ENCODE data around the gene PHOX2B.
"Not testable (repeated sequence)": the region's sequence is repeated elsewhere in the genome, so short reads cannot be mapped to it uniquely, and the experiment has no call there.

Gene PHOX2B

GRCh38 chr4:41723286-41723685 lies 25.2 kb downstream of the PHOX2B start:
- H3K4me3 ChIP-seq (ENCODE audit: low read depth in 1 of 2, low read length in 2 of 2) = no peak overlapping the region
- no peak overlapping the region for H3K9ac ChIP-seq (ENCODE audit: low read length)
- no peak overlapping the region for H3K27ac ChIP-seq (ENCODE audit: low read depth, low read length)
- no peaks in the 10 kb centered on the region for H3K27me3 ChIP-seq (ENCODE audit: control insufficient read depth in 1 of 2, insufficient read depth in 2 of 2, low read length in 2 of 2)
- no peaks in the 10 kb centered on the region for H3K9me3 ChIP-seq (ENCODE audit: low read length)
- no peaks in the 10 kb centered on the region for H3K36me3 ChIP-seq (ENCODE audit: insufficient read depth, low read length)
- no peaks in the 10 kb centered on the region for H3K4me1 ChIP-seq (ENCODE audit: insufficient read depth, low read length)

- H3K27me3 ChIP-seq (ENCODE audit: control insufficient read depth in 1 of 2, insufficient read depth in 2 of 2, low read length in 2 of 2) = no peaks in the 10 kb centered on the region
- no peaks in the 10 kb centered on the region for H3K4me1 ChIP-seq (ENCODE audit: insufficient read depth, low read length)
- H3K9ac ChIP-seq (ENCODE audit: low read length) = no peak overlapping the region
- no peak overlapping the region for H3K4me3 ChIP-seq (ENCODE audit: low read depth in 1 of 2, low read length in 2 of 2)
- no peaks in the 10 kb centered on the region for H3K36me3 ChIP-seq (ENCODE audit: insufficient read depth, low read length)
- no peak overlapping the region for H3K27ac ChIP-seq (ENCODE audit: low read depth, low read length)
- no peaks in the 10 kb centered on the region for H3K9me3 ChIP-seq (ENCODE audit: low read length)
These were observed 26.3 kb downstream of the PHOX2B start for GRCh38 chr4:41722181-41722580.

GRCh38 chr4:41719417-41719816 lies 29.1 kb downstream of the PHOX2B start:
- H3K9ac ChIP-seq (ENCODE audit: low read length) = no peak overlapping the region
- H3K27ac ChIP-seq (ENCODE audit: low read depth, low read length) = no peak overlapping the region
- H3K9me3 ChIP-seq (ENCODE audit: low read length) = no peaks in the 10 kb centered on the region
- no peaks in the 10 kb centered on the region for H3K27me3 ChIP-seq (ENCODE audit: control insufficient read depth in 1 of 2, insufficient read depth in 2 of 2, low read length in 2 of 2)
- H3K4me3 ChIP-seq (ENCODE audit: low read depth in 1 of 2, low read length in 2 of 2) = no peak overlapping the region
- no peaks in the 10 kb centered on the region for H3K4me1 ChIP-seq (ENCODE audit: insufficient read depth, low read length)
- no peaks in the 10 kb centered on the region for H3K36me3 ChIP-seq (ENCODE audit: insufficient read depth, low read length)

- Histone ChIP-seq H3K9me3 (ENCODE audit: low read length) (no peaks in the 10 kb centered on the region), H3K4me3 (ENCODE audit: low read depth in 1 of 2, low read length in 2 of 2) (no peak overlapping the region), H3K27me3 (ENCODE audit: control insufficient read depth in 1 of 2, insufficient read depth in 2 of 2, low read length in 2 of 2) (no peaks in the 10 kb centered on the region), H3K9ac (ENCODE audit: low read length) (no peak overlapping the region), H3K36me3 (ENCODE audit: insufficient read depth, low read length) (no peaks in the 10 kb centered on the region), H3K4me1 (ENCODE audit: insufficient read depth, low read length) (no peaks in the 10 kb centered on the region), H3K27ac (ENCODE audit: low read depth, low read length) (no peak overlapping the region)
These were observed 29.6 kb downstream of the PHOX2B start for GRCh38 chr4:41718907-41719306.

GRCh38 chr4:41715155-41715554 lies 33.4 kb downstream of the PHOX2B start:
- no peak overlapping the region for H3K27ac ChIP-seq (ENCODE audit: low read depth, low read length)
- no peak overlapping the region for H3K4me3 ChIP-seq (ENCODE audit: low read depth in 1 of 2, low read length in 2 of 2)
- no peak overlapping the region for H3K9ac ChIP-seq (ENCODE audit: low read length)
- H3K36me3 ChIP-seq (ENCODE audit: insufficient read depth, low read length) = no peaks in the 10 kb centered on the region
- no peaks in the 10 kb centered on the region for H3K4me1 ChIP-seq (ENCODE audit: insufficient read depth, low read length)
- no peaks in the 10 kb centered on the region for H3K9me3 ChIP-seq (ENCODE audit: low read length)
- no peaks in the 10 kb centered on the region for H3K27me3 ChIP-seq (ENCODE audit: control insufficient read depth in 1 of 2, insufficient read depth in 2 of 2, low read length in 2 of 2)

- H3K27ac ChIP-seq (ENCODE audit: low read depth, low read length) = no peak overlapping the region
- no peaks in the 10 kb centered on the region for H3K36me3 ChIP-seq (ENCODE audit: insufficient read depth, low read length)
- H3K9me3 ChIP-seq (ENCODE audit: low read length) = no peaks in the 10 kb centered on the region
- H3K27me3 ChIP-seq (ENCODE audit: control insufficient read depth in 1 of 2, insufficient read depth in 2 of 2, low read length in 2 of 2) = no peaks in the 10 kb centered on the region
- no peak overlapping the region for H3K4me3 ChIP-seq (ENCODE audit: low read depth in 1 of 2, low read length in 2 of 2)
- H3K4me1 ChIP-seq (ENCODE audit: insufficient read depth, low read length) = no peaks in the 10 kb centered on the region
- no peak overlapping the region for H3K9ac ChIP-seq (ENCODE audit: low read length)
These were observed 34.0 kb downstream of the PHOX2B start for GRCh38 chr4:41714364-41715000.

GRCh38 chr4:41713768-41714167 lies 34.8 kb downstream of the PHOX2B start:
- no peak overlapping the region for H3K9ac ChIP-seq (ENCODE audit: low read length)
- no peaks in the 10 kb centered on the region for H3K27me3 ChIP-seq (ENCODE audit: control insufficient read depth in 1 of 2, insufficient read depth in 2 of 2, low read length in 2 of 2)

GRCh38 chr4:41712425-41712824 lies 36.1 kb downstream of the PHOX2B start:
- no peaks in the 10 kb centered on the region for H3K27me3 ChIP-seq (ENCODE audit: control insufficient read depth in 1 of 2, insufficient read depth in 2 of 2, low read length in 2 of 2)
- no peak overlapping the region for H3K4me3 ChIP-seq (ENCODE audit: low read depth in 1 of 2, low read length in 2 of 2)
- H3K4me1 ChIP-seq (ENCODE audit: insufficient read depth, low read length) = no peaks in the 10 kb centered on the region
- no peak overlapping the region for H3K9ac ChIP-seq (ENCODE audit: low read length)
- H3K9me3 ChIP-seq (ENCODE audit: low read length) = no peaks in the 10 kb centered on the region
- H3K27ac ChIP-seq (ENCODE audit: low read depth, low read length) = no peak overlapping the region
- H3K36me3 ChIP-seq (ENCODE audit: insufficient read depth, low read length) = no peaks in the 10 kb centered on the region

More at GRCh38 chr4:41713768-41714167, 34.8 kb downstream of the PHOX2B start:
- no peak overlapping the region for H3K4me3 ChIP-seq (ENCODE audit: low read depth in 1 of 2, low read length in 2 of 2)
- no peaks in the 10 kb centered on the region for H3K36me3 ChIP-seq (ENCODE audit: insufficient read depth, low read length)
- no peaks in the 10 kb centered on the region for H3K9me3 ChIP-seq (ENCODE audit: low read length)
- no peak overlapping the region for H3K27ac ChIP-seq (ENCODE audit: low read depth, low read length)
- H3K4me1 ChIP-seq (ENCODE audit: insufficient read depth, low read length) = no peaks in the 10 kb centered on the region

- not testable (repeated sequence) for H3K36me3 ChIP-seq (ENCODE audit: insufficient read depth, low read length); H3K4me3 ChIP-seq (ENCODE audit: low read depth in 1 of 2, low read length in 2 of 2); H3K27ac ChIP-seq (ENCODE audit: low read depth, low read length); H3K4me1 ChIP-seq (ENCODE audit: insufficient read depth, low read length); H3K9ac ChIP-seq (ENCODE audit: low read length); H3K27me3 ChIP-seq (ENCODE audit: control insufficient read depth in 1 of 2, insufficient read depth in 2 of 2, low read length in 2 of 2); H3K9me3 ChIP-seq (ENCODE audit: low read length)
These were observed 36.9 kb downstream of the PHOX2B start for GRCh38 chr4:41711654-41712053.

- H3K27me3 ChIP-seq (ENCODE audit: control insufficient read depth in 1 of 2, insufficient read depth in 2 of 2, low read length in 2 of 2) = no peaks in the 10 kb centered on the region
- no peaks in the 10 kb centered on the region for H3K9me3 ChIP-seq (ENCODE audit: low read length)
- no peaks in the 10 kb centered on the region for H3K36me3 ChIP-seq (ENCODE audit: insufficient read depth, low read length)
- no peak overlapping the region for H3K27ac ChIP-seq (ENCODE audit: low read depth, low read length)
- H3K9ac ChIP-seq (ENCODE audit: low read length) = no peak overlapping the region
- H3K4me1 ChIP-seq (ENCODE audit: insufficient read depth, low read length) = no peaks in the 10 kb centered on the region
- H3K4me3 ChIP-seq (ENCODE audit: low read depth in 1 of 2, low read length in 2 of 2) = no peak overlapping the region
These were observed 38.6 kb downstream of the PHOX2B start for GRCh38 chr4:41709844-41710481.

GRCh38 chr4:41703785-41704184 lies 44.7 kb downstream of the PHOX2B start:
- Histone ChIP-seq H3K4me1 (ENCODE audit: insufficient read depth, low read length) (no peaks in the 10 kb centered on the region), H3K4me3 (ENCODE audit: low read depth in 1 of 2, low read length in 2 of 2) (no peak overlapping the region), H3K27ac (ENCODE audit: low read depth, low read length) (no peak overlapping the region), H3K9me3 (ENCODE audit: low read length) (no peaks in the 10 kb centered on the region), H3K9ac (ENCODE audit: low read length) (no peak overlapping the region), H3K36me3 (ENCODE audit: insufficient read depth, low read length) (no peaks in the 10 kb centered on the region), H3K27me3 (ENCODE audit: control insufficient read depth in 1 of 2, insufficient read depth in 2 of 2, low read length in 2 of 2) (no peaks in the 10 kb centered on the region)

GRCh38 chr4:41702770-41703169 lies 45.8 kb downstream of the PHOX2B start:
- H3K36me3 ChIP-seq (ENCODE audit: insufficient read depth, low read length) = no peaks in the 10 kb centered on the region

More at GRCh38 chr4:41702770-41703169, 45.8 kb downstream of the PHOX2B start:
- H3K27me3 ChIP-seq (ENCODE audit: control insufficient read depth in 1 of 2, insufficient read depth in 2 of 2, low read length in 2 of 2) = no peaks in the 10 kb centered on the region
- H3K27ac ChIP-seq (ENCODE audit: low read depth, low read length) = no peak overlapping the region
- H3K9me3 ChIP-seq (ENCODE audit: low read length) = no peaks in the 10 kb centered on the region
- no peaks in the 10 kb centered on the region for H3K4me1 ChIP-seq (ENCODE audit: insufficient read depth, low read length)
- no peak overlapping the region for H3K9ac ChIP-seq (ENCODE audit: low read length)
- no peak overlapping the region for H3K4me3 ChIP-seq (ENCODE audit: low read depth in 1 of 2, low read length in 2 of 2)

Measured in muscle layer of colon (tissue), 2 donors.